Astrocyte (in vitro differentiated cells and primary cell): ENCODE results near the gene IFNL1. TPM values are rescaled to one million over a fixed set of nuclear protein-coding genes. Genes with fewer than 3 reads are reported as not detected.
"Not testable (repeated sequence)": the region's sequence is repeated elsewhere in the genome, so short reads cannot be mapped to it uniquely, and the experiment has no call there.

Experiments used
- DNase-seq: peaks from one replicate; pipeline ENCODE4 v3.0.0-alpha.2; 2010; ENCODE audit warnings: low read depth
- FAIRE-seq: peaks from 2 replicates; lab custom pipeline; 2011; peaks lifted over from hg19 to GRCh38; lab: Jason Lieb, UNC
- H2AFZ ChIP-seq: 2 replicates; pipeline ENCODE4 v1.6.0; 2012; ENCODE audit warnings: low read depth, low read length, inconsistent platforms
- H3K27ac ChIP-seq: 2 replicates; pipeline ENCODE4 v1.5.1; 2011; ENCODE audit warnings: low read depth, low read length, inconsistent platforms
- H3K27me3 ChIP-seq: 2 replicates; pipeline ENCODE4 v1.6.0; 2011; ENCODE audit warnings: low read length, inconsistent platforms; ENCODE audit not compliant: insufficient read depth
- H3K36me3 ChIP-seq: 2 replicates; pipeline ENCODE4 v1.5.1; 2011; ENCODE audit warnings: low read length, inconsistent platforms; ENCODE audit not compliant: insufficient read depth
- H3K4me1 ChIP-seq: 2 replicates; pipeline ENCODE4 v1.5.1; 2011; ENCODE audit warnings: low read length, inconsistent platforms; ENCODE audit not compliant: insufficient read depth
- H3K4me2 ChIP-seq: 2 replicates; pipeline ENCODE4 v1.6.0; 2012; ENCODE audit warnings: low read length, inconsistent platforms
- H3K4me3 ChIP-seq: 2 replicates; pipeline ENCODE4 v1.5.1; 2011; ENCODE audit warnings: low read depth, mild to moderate bottlenecking, low read length, inconsistent platforms; ENCODE audit not compliant: insufficient read depth
- H3K79me2 ChIP-seq: 2 replicates; pipeline ENCODE4 v1.6.0; 2012; ENCODE audit warnings: mild to moderate bottlenecking, low read length, inconsistent platforms; ENCODE audit not compliant: insufficient read depth
- H3K9ac ChIP-seq: 2 replicates; pipeline ENCODE4 v1.6.0; 2012; ENCODE audit warnings: mild to moderate bottlenecking, low read length, inconsistent platforms
- H3K9me3 ChIP-seq: 2 replicates; pipeline ENCODE4 v1.5.1; 2012; ENCODE audit warnings: low read depth, mild to moderate bottlenecking, low read length, inconsistent platforms; ENCODE audit not compliant: insufficient read depth
- H4K20me1 ChIP-seq: 2 replicates; pipeline ENCODE4 v1.6.0; 2012; ENCODE audit warnings: low read length, inconsistent platforms; ENCODE audit not compliant: insufficient read depth
- H3K27ac Mint-ChIP-seq: one replicate; pipeline ENCODE4 v1.8.0; 2021; ENCODE audit warnings: mild to moderate bottlenecking, mixed read lengths; ENCODE audit not compliant: unreplicated experiment
- H3K27me3 Mint-ChIP-seq: one replicate; pipeline ENCODE4 v1.8.0; 2021; ENCODE audit warnings: low read depth, mixed read lengths; ENCODE audit not compliant: unreplicated experiment
- H3K36me3 Mint-ChIP-seq: one replicate; pipeline ENCODE4 v1.8.0; 2021; ENCODE audit warnings: low read depth, mixed read lengths; ENCODE audit not compliant: unreplicated experiment
- H3K4me1 Mint-ChIP-seq: one replicate; pipeline ENCODE4 v1.8.0; 2021; ENCODE audit warnings: low read depth, mixed read lengths; ENCODE audit not compliant: unreplicated experiment
- H3K4me3 Mint-ChIP-seq: one replicate; pipeline ENCODE4 v1.8.0; 2021; ENCODE audit warnings: mild to moderate bottlenecking, moderate library complexity, mixed read lengths; ENCODE audit not compliant: unreplicated experiment
- H3K9me3 Mint-ChIP-seq: one replicate; pipeline ENCODE4 v1.8.0; 2021; ENCODE audit warnings: mild to moderate bottlenecking, mixed read lengths; ENCODE audit not compliant: unreplicated experiment
- CTCF ChIP-seq: IDR thresholded peaks from 2 replicates; pipeline ENCODE4 v1.5.1; 2011; ENCODE audit warnings: low read depth, mild to moderate bottlenecking, inconsistent platforms, low read length, moderate library complexity; ENCODE audit not compliant: insufficient read depth
- EZH2 ChIP-seq: IDR thresholded peaks from 2 replicates; pipeline ENCODE4 v1.6.1; 2012; ENCODE audit warnings: mild to moderate bottlenecking, low read length, inconsistent platforms; ENCODE audit not compliant: insufficient read depth
- total RNA-seq: library from RNA; stranded (reverse); gene quantifications from 2 replicates; pipeline ENCODE4 v1.2.1, GENCODE V29; 2021

IFNL1 gene
- total RNA-seq, 1 donor from 2014 or later: 0.52 TPM

- Histone ChIP-seq H3K9ac (no peak overlapping the region), H3K9me3 (no peaks in the 10 kb centered on the region), H3K4me3 (no peak overlapping the region), H4K20me1 (no peaks in the 10 kb centered on the region), H3K36me3 (no peaks in the 10 kb centered on the region), H3K79me2 (no peaks in the 10 kb centered on the region), H3K4me2 (no peak overlapping the region), H3K27ac (no peak overlapping the region), H3K27me3 (peaks cover 10% of the 10 kb centered on the region), H3K4me1 (no peaks in the 10 kb centered on the region), H2AFZ (no peak overlapping the region)
- no peaks in the 10 kb centered on the region for H3K36me3 Mint-ChIP-seq
- no peak for DNase-seq
- no peaks in the 10 kb centered on the region for H3K4me1 Mint-ChIP-seq
- no peak for FAIRE-seq
- H3K9me3 Mint-ChIP-seq: no peaks in the 10 kb centered on the region
- H3K4me3 Mint-ChIP-seq: no peak overlapping the region
- peaks cover 43% of the 10 kb centered on the region for H3K27me3 Mint-ChIP-seq
- TF ChIP-seq EZH2 (no peak), CTCF (no peak)
- H3K27ac Mint-ChIP-seq: no peak overlapping the region
Measured at GRCh38 chr19:39270036-39270871, 26.0 kb upstream of the IFNL1 start.

DNA sequence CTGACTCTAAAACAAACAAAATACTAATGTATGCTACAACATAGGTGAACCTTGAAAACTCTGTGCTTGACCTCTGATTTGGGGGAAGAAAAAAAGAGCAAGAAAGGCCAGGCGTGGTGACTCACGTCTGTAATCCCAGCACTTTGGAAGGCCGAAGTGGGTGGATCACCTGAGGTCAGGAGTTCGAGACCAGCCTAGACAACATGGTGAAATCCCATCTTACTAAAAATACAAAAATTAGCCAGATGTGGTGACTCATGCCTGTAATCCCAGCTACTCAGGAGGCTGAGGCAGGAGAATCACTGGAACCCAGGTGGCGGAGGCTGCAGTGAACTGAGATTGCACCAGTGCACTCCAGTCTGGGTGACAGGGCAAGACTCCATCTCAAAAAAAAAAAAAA lies 22.3 kb upstream of the IFNL1 start:
- not testable (repeated sequence) for H4K20me1 ChIP-seq, H3K27ac ChIP-seq, H3K4me3 ChIP-seq, H3K36me3 ChIP-seq, DNase-seq, H3K9me3 ChIP-seq, H3K4me1 ChIP-seq, H3K4me2 ChIP-seq, H3K79me2 ChIP-seq, H3K4me3 Mint-ChIP-seq, H2AFZ ChIP-seq, H3K27ac Mint-ChIP-seq, H3K36me3 Mint-ChIP-seq, H3K4me1 Mint-ChIP-seq, FAIRE-seq, H3K9ac ChIP-seq, H3K9me3 Mint-ChIP-seq
- H3K27me3 ChIP-seq: peaks cover 11% of the 10 kb centered on the region
- peaks cover 51% of the 10 kb centered on the region for H3K27me3 Mint-ChIP-seq

- Histone ChIP-seq H3K4me1 (no peaks in the 10 kb centered on the region), H2AFZ (no peak overlapping the region), H3K9me3 (no peaks in the 10 kb centered on the region), H3K27ac (no peak overlapping the region), H3K4me2 (no peak overlapping the region), H4K20me1 (no peaks in the 10 kb centered on the region), H3K79me2 (no peaks in the 10 kb centered on the region), H3K36me3 (no peaks in the 10 kb centered on the region), H3K9ac (no peak overlapping the region), H3K4me3 (no peak overlapping the region), H3K27me3 (peaks cover 9% of the 10 kb centered on the region)
- H3K27ac Mint-ChIP-seq: no peak overlapping the region
- no peak overlapping the region for H3K4me3 Mint-ChIP-seq
- no peak for TF ChIP-seq CTCF
- no peak for TF ChIP-seq EZH2
- H3K4me1 Mint-ChIP-seq: peaks cover 2% of the 10 kb centered on the region
- FAIRE-seq: no peak
- peaks cover 41% of the 10 kb centered on the region for H3K27me3 Mint-ChIP-seq
- peaks cover 3% of the 10 kb centered on the region for H3K36me3 Mint-ChIP-seq
- DNase-seq: no peak
- peaks cover 3% of the 10 kb centered on the region for H3K9me3 Mint-ChIP-seq
Measured at GRCh38 chr19:39275578-39275977, 20.6 kb upstream of the IFNL1 start.
